NCI-H69 (cell line): Measurements from ENCODE around the gene SYNJ2BP.
A peak's percentile ranks its signal among the peaks of the same experiment; 100 is the strongest.
"Not testable (repeated sequence)": the region's sequence is repeated elsewhere in the genome, so short reads cannot be mapped to it uniquely, and the experiment has no call there.

Experiments used
- DNase-seq: peaks from one replicate; lab custom pipeline; 2025; lab: John Stamatoyannopoulos, UW

SYNJ2BP gene, protein sequence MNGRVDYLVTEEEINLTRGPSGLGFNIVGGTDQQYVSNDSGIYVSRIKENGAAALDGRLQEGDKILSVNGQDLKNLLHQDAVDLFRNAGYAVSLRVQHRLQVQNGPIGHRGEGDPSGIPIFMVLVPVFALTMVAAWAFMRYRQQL

GRCh38 chr14:70416725-70417349, at the start of gene SYNJ2BP:
TSS of gene SYNJ2BP (minus strand) at chr14:70417090. CDS start at chr14:70416963, 127 bp downstream.
- peak; percentile 93 for DNase-seq

DNA sequence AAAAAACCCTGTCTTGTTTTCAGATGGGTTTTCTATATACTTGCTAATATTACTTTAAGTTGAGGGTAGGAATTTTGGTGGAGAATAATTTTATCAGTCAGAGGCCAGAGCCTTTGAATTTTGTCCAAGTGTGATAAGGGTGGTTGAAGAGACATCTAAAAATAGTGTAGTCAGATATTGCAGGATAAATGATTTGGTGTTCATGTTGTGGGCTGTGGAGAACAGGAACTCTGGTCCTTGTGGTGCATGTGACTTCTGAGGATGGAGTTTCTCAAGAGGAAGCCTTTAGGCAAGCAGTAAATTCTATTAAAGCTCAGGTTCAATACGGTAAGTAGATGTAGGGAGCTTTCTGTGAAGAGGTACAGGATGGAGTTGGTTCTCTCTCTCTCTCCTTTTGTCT, 37.8 kb upstream of the SYNJ2BP start:
- DNase-seq, result no peak

DNA sequence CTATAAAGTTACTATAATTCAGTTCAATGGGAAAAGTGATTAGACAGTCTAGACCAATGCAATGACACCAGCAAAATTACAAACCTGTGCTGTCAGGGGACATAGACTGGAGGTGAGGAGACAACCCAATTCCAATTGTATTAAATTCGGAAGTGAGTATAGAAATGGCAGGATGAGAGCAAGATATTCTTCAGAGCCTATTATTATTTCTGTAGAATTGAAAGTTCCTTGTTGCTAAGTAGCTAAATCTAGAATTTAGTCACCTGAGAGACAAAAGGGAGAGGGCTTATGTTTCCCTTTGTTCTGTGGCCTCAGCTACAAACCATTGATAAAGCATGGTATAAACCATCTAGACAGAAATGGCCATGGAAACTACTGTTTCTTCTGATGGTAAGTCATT, 35.0 kb upstream of the SYNJ2BP start, which contains the start of gene ADAM21:
TSS of gene ADAM21 (plus strand) at position 301 of the 400 bp plus-strand sequence. CDS start 5,326 bp downstream, outside the sequence.
- no peak for DNase-seq

DNA sequence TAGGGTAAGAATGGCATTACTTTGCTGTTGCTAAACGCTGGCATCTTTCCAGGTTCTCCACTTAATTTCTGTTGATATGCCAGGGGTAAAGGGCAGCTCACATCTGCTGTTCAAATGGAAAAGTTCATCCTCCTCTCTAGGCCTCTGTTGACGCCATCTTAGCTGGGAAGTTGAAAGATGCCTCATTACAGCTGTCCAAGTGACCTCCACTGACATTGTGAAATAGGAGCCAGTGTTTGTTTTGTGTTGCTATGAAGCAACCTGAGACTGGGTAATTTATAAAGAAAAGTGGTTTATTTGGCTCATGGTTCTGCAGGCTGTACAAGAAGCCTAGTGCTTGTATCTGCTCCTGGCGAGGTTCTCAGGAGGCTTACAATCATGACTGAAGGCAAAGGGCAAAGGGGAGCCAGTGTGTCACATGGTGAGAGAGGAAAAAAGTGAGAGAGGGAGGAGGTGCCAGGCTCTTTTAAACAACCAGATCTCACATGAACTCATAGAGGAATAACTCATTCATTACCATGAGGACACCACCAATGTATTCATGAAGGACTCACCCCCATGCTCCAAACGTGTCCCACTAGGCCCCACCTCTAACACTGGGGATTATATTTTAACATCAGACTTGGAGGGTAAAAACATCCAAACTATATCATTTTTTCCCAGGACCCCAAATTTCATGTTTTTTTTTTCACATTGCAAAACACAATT, 31.9 kb upstream of the SYNJ2BP start:
- peak; percentile 33 for DNase-seq

- no peak for DNase-seq
These were observed 25.9 kb upstream of the SYNJ2BP start for GRCh38 chr14:70442750-70443149.

DNA sequence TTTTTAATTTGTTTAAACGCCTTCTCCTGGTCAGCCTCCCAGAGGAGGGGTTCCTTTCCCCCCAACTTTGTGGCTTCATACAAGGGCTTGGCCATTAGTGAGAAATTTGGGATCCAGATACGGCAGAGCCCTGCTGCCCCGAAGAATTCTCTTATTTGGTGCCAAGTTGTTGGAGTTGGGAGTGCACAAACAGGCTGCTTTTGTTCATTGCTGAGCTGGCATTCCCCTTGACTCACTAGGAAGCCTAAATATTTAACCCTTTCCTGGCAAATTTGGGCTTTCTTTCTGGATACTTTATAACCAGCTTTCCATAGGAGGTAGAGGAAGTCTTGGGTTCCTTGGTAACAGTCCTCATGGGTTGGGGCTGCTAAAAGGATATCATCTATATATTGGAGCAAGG, 24.8 kb upstream of the SYNJ2BP start:
- DNase-seq, result no peak

DNA sequence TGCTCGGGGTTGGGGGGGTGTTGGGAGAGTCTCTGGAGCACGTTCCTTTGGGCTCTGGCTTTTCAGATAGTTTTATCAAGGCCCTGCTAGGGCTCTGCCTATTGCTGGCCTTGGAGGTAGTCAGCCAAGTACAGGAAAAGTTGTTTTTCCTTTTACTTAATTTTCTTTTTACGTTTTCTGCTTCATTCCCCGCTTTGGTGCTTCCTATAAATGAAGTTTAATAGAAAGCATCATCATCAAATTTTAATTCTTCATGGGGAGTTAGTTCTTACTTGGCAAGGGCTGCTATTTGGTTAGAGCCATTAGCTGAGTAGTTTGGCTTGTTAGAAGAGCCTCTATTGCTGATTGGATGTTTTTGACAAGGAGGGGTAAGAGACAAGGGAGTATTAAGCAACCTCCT, 20.0 kb upstream of the SYNJ2BP start:
- no peak for DNase-seq

DNA sequence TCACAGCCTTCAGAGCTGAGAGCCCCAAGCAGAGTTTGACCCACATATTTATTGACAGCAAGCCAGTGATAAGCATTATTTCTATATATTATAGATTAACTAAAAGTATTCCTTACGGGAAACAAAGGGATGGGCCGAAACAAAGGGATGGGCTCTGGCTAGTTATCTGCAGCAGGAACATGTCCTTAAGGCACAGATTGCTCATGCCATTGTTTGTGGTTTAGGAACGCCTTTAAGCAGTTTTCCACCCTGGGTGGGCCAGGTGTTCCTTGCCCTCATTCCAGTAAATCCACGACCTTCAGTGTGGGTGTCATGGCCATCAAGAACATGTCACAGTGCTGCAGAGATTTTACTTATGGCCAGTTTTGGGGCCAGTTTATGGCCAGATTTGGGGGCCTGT, 9.7 kb upstream of the SYNJ2BP start:
- not testable (repeated sequence) for DNase-seq

- peak; percentile 27 for DNase-seq
These were observed 8.5 kb upstream of the SYNJ2BP start for GRCh38 chr14:70425354-70425753.

DNA sequence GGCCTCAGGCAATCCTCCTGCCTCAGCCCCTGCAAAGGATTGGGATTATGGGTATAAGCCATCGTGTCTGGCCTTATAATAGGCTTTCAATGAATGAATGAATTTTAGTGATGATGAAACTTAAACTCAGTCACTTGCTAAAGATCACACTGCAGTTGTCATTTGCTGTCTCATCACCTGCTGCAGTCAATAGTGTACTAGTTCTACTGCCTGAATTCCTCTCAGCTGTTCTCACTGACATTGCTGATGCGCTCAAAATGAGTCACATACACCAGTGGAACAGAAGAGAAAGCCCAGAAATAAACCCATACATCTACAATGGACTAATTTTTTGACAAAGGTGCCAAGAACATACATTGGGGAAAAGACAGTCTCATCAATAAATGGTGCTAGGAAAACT, 5.6 kb upstream of the SYNJ2BP start:
- DNase-seq, result no peak

GRCh38 chr14:70419270-70419931, 2.5 kb upstream of the SYNJ2BP start:
- not testable (repeated sequence) for DNase-seq

DNA sequence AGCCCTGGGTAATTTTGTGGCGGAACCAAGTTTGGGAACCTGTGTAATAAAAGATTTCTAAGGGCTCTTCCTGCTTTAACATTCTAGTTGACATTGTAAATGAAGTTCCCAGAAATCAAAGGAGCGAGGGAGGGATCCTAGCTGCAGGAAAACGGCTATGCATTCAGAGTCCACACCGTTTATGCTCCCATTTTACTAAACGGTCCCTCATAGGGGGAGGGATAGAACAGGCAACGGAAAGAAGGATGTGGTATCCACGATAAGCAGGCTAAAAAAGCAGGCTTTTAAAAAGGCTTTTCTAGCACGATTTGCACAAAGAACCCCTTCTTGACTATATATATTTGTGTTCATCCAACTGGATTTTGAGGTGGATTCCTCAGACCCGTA, 559 bp downstream of the SYNJ2BP start:
- DNase-seq, result peak; percentile 68

DNA sequence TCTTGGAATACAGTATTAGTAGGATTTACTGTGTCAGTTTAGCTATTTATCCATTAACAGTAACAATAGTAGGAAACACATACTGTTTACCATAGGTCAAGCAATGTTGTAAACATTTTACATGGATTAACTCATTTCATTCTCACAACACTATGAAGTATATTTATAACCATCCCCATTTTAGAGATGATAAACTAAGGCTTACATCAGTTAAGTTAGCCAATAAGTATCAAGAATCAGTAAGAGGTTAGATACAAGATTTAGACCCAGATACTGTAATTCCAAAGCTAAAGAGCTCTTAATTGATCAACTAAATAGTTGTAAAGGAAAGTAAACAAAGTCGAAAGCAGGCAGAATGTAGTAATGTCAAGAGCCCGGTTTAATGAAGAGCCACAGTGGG, 1.1 kb downstream of the SYNJ2BP start:
- DNase-seq, result peak; percentile 21

DNA sequence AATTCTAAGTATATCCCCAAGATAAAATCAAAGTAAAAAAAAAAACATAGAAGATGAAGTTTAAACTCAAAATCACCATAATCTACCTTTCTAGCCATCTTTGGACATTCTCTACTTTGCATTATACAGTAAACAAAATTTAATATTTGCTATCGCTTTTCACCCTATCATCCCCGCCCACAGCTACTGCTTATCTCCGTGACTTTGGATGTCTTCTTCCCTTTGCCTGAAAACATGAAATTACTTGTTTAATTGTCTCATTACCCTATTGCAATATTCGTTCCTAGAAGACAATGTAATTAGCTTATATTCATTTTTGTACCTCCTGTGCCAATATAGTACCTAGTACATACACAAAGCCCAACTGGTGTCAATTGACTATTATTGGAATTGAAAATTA, 9.3 kb downstream of the SYNJ2BP start:
- DNase-seq, result no peak

- not testable (repeated sequence) for DNase-seq
These were observed 10.7 kb downstream of the SYNJ2BP start for GRCh38 chr14:70406216-70406615.

GRCh38 chr14:70403335-70403734, 13.6 kb downstream of the SYNJ2BP start:
- DNase-seq, result not testable (repeated sequence)

- DNase-seq, result no peak
These were observed 15.2 kb downstream of the SYNJ2BP start for GRCh38 chr14:70401643-70402042.

DNA sequence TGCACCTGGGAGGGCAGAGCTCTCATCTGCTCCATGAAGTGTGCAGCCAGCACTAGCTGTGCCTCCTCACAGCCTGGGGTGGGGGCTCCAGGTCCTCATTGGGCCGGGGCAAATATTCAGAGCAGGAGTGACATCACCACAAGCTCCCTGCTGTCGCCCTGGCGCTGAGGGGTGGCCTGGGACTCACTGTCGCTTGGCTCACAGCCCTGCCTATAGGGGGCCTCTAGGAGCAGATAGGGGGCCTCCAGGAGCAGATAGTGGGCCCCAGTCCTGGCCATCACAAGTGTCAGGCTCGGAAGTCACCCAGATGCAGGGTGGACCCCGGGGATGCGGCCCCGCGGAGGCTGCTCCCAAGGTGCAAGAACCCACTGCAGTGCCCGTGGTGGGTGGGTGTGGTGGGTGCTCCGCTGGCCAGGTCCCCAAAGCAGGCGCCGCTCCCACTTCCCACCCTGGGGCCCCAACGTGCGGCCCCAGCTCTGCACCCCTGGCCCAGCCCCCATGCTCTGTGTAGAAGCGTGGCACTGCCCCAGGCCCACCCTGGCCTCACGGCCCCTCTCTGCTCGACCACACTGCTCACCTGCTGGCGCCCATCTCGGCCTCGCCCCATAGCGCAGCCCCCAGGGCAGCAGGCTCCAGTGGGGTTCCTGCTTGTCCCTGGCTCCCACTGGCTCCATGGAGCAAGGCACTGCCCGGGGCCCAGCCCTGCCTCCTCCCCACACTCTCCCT, 18.0 kb downstream of the SYNJ2BP start:
- DNase-seq, result no peak

DNA sequence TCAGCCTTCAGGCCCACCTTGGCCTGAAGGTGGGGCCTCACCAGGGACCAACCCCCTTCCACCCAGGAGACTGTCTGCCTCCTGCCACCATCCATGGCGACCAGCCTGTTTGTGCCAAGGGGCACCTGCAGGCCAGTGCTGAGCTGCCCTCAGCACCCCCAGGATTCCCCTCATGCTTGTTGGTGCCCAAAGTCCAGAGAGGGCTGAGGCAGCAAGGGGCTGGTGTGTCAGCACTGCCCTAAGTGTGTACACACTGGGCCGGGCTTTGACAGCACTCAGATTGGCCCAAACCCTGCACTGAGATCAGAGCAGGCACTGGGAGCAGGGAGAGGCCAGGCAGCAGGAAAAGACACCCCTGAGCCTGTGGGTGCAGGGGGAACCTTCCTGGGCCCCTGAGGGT, 18.6 kb downstream of the SYNJ2BP start:
- no peak for DNase-seq

DNA sequence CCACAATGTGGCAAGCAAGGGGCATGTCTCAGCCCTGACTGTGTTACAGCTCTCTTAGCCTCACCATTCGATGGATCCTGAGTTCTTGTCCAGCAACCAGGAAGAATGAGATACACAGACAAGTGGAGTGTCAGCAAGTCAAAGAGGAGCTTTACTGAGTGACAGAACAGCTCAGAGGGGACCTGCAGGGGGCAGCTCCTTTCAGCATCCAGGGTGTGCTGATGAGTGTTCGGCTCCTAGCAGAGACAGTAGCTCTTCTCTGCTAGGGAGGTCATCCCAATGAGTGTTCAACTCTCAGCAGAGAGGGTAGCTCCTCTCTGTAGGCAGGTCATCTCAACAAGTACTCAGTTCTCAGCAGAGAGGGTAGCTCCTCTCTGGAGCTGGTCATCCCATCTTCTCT, 19.1 kb downstream of the SYNJ2BP start:
- no peak for DNase-seq

DNA sequence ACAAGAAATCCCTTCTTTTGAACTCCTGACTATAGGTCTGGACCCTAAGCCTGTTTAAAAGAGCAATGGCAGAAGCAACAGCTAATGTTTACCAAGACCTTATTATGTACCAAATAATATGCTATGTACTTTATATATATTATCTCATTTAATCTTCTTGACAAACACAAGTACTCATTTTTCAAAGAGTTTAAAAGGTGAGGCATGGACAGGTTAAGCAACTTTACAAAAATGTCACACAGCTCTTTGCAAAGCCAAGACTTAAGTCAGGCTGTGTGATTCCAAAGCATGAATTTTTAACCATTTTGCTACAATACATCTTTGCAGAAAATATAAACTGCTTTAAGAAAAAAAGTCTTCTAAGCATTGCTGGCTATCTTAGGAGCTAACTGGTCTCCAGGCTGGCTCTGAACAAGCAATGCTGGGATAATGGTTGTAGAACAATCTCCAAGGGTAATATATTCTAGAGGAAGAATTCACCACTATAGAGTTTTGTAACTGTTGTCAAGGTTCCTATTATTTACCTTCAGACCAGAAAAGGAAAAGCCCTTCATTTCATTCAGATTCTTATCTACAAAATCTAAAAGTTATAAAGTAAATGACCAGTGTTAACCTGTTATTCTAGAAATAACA, 22.1 kb downstream of the SYNJ2BP start:
- DNase-seq, result no peak

DNA sequence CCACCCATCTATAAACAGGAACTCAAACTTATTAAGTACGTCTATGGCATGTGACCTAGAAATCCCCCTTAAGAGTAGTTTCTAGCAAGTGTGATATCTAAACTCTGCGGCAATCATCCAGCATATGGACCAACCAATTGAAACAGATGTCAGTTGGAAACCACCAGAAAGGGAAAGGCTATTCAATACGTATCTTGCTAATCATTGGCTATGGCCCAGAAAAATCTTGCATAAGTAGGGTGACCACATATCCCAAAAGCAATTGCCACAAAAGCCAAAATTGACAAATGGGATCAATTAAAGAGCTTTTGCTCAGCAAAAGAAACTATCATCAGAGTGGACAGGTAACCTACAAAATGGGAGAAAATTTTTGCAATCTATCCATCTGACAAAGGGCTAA, 24.2 kb downstream of the SYNJ2BP start:
- no peak for DNase-seq
